ENCODE data around the gene ADGRL2. TPM values are rescaled to one million over a fixed set of nuclear protein-coding genes. Genes with fewer than 3 reads are reported as not detected.
A peak's percentile ranks its signal among the peaks of the same experiment; 100 is the strongest.
"Not testable (repeated sequence)": the region's sequence is repeated elsewhere in the genome, so short reads cannot be mapped to it uniquely, and the experiment has no call there.

Gene ADGRL2
- total RNA-seq, 1 donor from 2014 or later, result 117 TPM

- DNase-seq, result no peak
Observed at GRCh38 chr1:81850031-81850430, 49.3 kb downstream of the ADGRL2 start.

- no peak for DNase-seq
Observed at GRCh38 chr1:81850495-81850894, 49.8 kb downstream of the ADGRL2 start.

- no peak for DNase-seq
Observed at GRCh38 chr1:81851217-81851616, 50.5 kb downstream of the ADGRL2 start.

DNA sequence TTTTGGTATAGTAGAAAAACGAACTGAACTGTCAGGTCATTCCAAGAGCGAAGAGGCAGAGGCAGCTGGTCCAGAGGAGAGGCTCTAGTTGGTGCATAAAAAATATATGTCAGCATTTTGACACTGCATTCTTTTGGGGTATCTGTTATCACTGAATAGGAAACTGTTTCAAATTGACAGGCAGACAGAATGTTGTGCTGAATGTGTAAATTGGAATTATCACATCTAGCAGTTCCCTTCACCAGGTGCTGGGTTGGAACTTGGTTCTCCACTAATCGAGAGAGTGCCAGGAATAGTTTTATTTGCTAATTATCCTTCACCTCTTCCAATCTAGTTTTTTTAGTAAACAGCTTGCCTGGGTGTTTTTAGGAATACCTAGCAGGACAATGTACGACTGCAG is 52.2 kb downstream of the ADGRL2 start:
- DNase-seq, result no peak

- no peak for DNase-seq
Observed at GRCh38 chr1:81867235-81867634, 66.5 kb downstream of the ADGRL2 start.

- peak; percentile 71 for DNase-seq
Observed at GRCh38 chr1:81869307-81869706, 68.6 kb downstream of the ADGRL2 start.

- not testable (repeated sequence) for DNase-seq
Observed at GRCh38 chr1:81871091-81871490, 70.4 kb downstream of the ADGRL2 start.

DNA sequence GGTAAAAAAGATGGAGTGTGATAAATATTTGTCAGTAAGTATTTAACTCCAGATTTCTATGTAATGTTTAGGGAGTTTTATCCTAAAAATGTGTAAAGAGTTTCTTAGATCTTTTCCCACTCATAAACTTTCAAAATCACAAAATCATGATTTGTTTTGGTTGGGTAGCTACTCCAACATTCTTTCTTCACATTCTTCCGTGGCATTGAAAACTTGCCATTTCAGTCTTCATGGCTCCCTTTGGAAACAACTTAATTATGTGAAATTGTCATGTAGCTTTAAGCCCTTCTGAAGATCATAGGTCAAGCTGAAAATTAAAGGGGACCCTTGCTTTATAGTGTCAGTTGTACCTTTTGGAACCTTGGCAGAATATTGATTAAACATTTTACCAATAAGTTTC is 73.2 kb downstream of the ADGRL2 start:
- DNase-seq, result no peak

DNA sequence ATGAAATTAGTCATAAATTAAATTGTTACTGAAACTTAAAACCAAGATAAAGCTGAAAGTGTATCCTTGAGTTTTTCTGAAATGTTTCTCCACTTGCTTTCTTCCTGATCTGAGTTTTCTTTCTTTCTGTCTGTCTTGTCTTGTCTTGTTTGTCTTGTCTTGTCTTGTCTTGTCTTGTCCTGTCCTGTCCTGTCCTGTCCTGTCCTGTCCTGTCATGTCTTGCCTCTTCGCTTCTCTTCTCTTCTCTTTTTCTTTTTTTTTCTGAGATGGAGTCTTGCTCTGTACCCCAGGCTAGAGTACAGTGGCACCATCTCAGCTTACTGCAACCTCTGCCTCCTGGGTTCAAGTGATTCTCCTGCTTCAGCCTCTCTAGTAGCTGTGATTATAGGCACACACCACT is 73.7 kb downstream of the ADGRL2 start:
- no peak for DNase-seq

- DNase-seq, result no peak
Observed at GRCh38 chr1:81874940-81875339, 74.2 kb downstream of the ADGRL2 start.

DNA sequence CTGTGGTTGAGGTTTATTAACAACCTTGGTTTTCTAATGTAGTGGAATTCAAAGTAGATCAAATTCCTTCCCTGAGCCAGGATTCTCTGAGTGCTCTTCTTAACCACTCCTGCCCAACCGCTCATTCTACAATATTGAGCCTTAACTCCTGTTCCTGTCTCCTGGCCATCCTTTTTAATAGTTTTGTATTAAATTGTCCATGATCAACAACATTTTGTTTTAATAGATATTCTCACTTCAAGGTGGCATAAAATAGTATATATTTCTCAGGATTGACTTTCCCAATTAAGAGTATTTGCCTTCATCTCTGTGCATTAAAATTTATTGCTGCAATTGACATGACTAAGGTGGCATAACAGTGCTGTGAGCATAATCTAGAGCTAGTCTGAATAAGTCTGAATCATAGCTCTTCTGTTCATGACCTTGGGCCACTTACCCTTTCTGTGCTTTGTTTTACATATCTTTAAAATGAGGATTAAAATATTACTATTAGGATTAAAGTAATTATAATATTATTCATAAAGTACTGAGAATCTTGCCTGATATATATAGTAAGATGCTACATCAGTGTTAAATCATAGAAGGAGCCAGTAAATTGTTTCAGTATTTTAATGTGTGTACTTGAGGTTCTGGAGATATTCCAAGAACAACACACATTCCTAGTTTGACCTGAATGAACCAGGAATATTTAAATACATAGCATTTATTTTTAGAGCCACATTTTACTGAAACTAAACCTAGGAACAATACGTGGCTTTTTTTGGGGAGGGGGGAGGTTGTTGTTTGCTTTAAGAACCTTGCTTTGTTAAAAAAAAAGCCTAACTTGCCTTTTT is 76.4 kb downstream of the ADGRL2 start:
- peak; percentile 68 for DNase-seq

DNA sequence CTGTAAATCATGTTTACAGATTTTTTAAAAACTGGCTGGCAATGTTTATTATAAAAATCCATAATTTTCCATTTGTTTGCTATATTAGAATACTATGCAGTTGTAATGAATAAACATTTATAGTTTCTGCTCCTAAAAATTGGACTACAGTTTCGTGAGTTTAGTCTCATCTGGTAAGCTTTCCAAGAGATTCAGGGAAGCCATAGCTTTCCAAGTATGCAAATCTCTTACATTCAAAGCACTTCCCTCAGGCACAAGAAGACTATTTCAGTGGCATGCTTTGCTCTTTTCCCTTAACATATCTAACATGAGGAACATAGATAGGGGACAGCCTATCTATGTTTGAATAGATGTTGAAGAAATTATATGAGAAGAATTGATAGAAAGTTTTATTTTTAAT is 77.2 kb downstream of the ADGRL2 start:
- DNase-seq, result no peak

- DNase-seq, result no peak
Observed at GRCh38 chr1:81878538-81878937, 77.8 kb downstream of the ADGRL2 start.

GRCh38 chr1:81880781-81881180 is 80.0 kb downstream of the ADGRL2 start:
- no peak for DNase-seq

DNA sequence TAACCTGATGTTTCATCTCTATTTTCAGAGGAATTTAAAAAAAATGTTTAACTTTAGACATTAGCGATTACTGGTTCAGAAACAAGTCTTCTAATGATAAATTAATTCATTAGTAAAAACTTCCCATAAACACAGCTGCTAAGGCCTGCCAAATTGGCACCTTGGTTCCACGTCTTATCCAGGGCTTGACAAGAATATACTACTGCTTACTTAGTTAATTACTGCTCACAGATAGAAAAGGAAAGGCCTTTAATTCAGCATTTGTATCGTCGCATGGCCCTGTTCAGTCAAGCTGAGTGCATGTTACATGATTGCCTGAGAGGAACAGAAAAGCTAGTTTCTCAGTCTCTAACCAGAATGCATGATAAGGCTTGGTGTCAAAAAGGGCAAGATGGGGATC is 84.6 kb downstream of the ADGRL2 start:
- DNase-seq, result no peak

DNA sequence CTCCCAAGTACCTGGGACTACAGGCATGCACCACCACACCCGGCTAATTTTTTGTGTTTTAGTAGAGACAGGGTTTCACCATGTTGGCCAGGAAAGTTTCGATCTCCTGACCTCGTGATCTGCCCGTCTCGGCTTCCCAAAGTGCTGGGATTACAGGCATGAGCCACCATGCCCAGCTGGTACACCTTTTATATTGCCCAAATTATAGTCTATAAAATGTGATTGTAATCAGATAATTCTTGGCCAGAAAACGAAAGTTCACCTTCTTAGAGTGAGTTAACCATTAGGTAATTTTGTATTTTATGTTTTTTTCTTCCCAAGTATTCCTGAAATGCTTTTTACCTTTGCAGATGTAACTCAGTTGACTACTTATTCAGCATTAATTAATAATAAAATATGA is 85.6 kb downstream of the ADGRL2 start:
- not testable (repeated sequence) for DNase-seq

DNA sequence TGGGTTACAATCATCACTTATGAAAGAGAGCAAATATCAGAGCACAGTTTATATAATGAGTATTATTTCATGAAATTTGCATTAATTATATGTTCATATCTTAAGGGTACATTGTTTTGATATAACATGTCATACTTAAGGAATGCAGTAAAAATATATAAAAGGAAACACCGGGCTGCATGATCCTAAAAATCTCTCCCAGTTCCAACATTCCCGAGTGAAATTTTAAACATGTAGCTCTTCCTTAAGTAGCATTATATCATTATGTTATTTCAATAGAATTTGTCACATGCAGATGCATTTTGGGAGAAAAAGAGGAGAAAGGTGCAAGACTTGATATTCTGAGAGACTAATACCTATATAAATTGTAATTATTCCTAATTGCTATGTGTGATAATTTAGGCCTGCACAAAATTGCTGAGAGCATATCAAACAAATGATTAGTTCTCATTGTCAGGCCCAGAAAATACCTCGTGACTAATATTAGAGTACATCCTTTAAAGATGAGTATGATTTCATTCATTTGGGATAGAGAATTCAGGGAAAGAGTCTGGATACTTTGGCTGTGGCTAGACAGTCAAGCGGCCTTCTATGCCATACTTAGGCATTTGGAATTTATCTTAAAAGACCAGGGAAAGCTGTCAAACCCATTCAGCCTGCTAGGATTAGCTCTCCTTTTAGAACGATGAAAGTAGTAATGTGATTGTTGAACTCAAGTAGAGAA is 86.8 kb downstream of the ADGRL2 start:
- peak; percentile 79 for DNase-seq

- DNase-seq, result no peak
Observed at GRCh38 chr1:81889166-81889565, 88.4 kb downstream of the ADGRL2 start.

DNA sequence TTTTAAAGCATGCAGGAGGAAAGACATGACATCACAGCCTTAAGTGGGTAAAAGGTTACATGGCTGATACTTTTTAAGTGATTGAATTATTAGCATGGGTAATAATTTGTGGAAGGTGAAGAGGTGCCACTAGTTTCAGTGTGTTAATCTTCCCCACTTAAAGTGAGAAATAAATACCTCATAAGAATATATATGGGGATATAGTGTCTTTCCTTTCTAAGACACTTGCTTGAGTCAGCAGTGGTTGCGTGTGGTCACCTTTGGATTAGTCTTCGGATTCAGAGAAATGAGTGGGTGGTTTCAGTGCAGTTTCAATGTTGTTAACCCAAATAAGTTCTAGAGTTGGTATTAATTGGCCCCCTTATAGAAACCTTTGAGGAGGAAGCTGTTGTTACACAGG is 94.1 kb downstream of the ADGRL2 start:
- no peak for DNase-seq

DNA sequence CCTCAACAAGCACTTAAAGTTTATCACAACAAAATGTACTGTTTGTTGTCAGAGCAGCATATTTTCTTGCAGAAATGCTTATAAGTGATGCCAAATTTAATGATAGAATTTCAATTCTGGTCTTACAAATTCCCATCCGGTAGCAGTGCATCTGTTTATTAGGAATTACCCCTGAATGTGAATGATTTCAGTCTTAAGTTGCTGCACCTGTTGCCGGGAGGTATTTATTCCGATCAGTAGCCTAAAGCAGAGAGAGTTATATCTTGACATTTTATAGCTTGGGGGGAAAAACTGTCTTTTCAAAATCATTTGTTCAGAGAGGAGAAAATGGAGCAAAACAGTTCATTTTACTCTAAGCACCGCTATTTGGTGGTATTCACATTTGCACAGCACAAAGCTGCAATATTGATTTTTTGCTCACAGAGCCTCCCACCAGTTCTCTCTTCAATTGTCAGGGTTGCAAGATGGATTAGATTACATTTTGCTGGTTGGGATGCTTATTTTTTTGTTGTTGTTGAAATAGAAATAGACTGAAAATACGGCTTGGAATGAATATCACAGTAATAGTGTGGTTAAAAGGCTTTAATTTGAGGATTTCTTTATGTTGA is 98.6 kb downstream of the ADGRL2 start:
- DNase-seq, result no peak

GRCh38 chr1:81907575-81907974 is 106.8 kb downstream of the ADGRL2 start:
- no peak for DNase-seq

GRCh38 chr1:81912383-81912782 is 111.6 kb downstream of the ADGRL2 start:
- DNase-seq, result no peak

- DNase-seq, result no peak
Observed at GRCh38 chr1:81915937-81916336, 115.2 kb downstream of the ADGRL2 start.

DNA sequence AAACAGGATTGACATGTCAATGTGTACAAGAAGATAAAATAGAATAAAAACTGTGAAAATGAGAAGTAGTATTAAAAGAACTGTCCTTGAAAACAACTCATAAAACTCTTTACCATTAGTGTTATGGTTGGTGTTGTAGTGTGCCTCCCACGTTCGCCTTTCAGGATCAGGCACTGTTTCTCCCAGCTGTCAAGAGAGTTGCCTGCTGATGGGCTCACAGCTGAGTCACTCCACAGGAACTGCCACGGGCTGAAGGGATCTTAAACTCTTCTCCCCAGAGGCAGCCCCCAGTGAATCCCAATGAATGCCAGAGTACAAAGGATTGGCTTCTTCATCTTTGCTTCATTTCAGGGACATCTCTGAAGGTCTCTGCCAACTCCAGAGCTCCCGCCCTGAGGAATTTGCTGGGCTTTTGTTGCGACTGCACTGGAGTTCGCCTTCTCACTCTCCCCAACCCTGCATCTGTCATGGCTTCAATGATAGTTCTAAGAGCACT is 119.6 kb downstream of the ADGRL2 start:
- peak; percentile 21 for DNase-seq

All from dermis blood vessel endothelial cell (primary cell).